Measurements from ENCODE around the gene MPEG1. TPM values are rescaled to one million over a fixed set of nuclear protein-coding genes. Genes with fewer than 3 reads are reported as not detected.

MPEG1 gene
- total and polyA plus RNA-seq, 5 experiments from 2014 or later = 0.30 to 5.9 (median 3.1) TPM; not detected in 1

DNA sequence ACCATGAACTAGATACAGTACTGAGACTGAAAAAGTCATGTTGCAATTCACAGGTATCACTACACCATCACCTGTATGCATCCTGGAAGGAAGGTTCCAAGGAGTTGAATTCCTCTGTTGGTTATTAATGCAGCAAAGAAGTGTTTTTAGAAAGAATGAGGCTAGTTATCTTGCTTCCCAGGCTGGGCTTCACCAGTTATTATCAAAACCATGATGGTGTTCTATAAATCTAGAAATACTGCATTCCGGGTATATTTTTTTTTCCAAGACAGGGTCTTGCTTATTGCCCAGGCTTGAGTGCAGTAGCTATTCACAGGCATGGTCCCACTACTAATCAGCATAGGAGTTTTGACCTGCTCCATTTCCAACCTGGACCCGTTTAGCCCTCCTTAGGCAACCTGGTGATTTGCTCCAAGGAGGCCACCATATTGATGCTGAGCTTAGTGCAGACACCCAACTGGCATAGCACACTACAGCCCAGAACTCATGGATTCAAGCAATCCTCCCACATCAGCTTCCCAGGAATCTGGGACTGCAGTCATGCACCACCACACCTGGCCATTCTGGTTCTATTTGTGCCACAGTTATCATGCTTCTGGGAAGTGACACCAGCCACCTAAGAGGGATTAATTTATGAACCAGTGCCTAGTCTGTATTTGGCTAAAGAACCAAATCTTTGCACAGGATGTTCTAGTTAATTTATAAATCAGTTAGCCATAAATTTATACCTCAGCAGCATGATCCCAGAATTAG lies 1.6 kb upstream of the MPEG1 start:
- H3K4me3 Mint-ChIP-seq = no peak overlapping the region
- H3K4me1 Mint-ChIP-seq = peaks cover 0 to 53% (median 3%) of the 10 kb centered on the region in 4 donors
- H3K27me3 Mint-ChIP-seq = peaks cover 0 to 5% (median 0%) of the 10 kb centered on the region in 5 donors
- H3K36me3 Mint-ChIP-seq = no peaks in the 10 kb centered on the region
- peak overlapping the region in 1 of 10 donors; percentile 9 for H3K27ac Mint-ChIP-seq
- DNase-seq (no peak), ATAC-seq (no peak)
- POLR2A ChIA-PET = no interaction called here
- no peaks in the 10 kb centered on the region for H3K9me3 Mint-ChIP-seq

DNA sequence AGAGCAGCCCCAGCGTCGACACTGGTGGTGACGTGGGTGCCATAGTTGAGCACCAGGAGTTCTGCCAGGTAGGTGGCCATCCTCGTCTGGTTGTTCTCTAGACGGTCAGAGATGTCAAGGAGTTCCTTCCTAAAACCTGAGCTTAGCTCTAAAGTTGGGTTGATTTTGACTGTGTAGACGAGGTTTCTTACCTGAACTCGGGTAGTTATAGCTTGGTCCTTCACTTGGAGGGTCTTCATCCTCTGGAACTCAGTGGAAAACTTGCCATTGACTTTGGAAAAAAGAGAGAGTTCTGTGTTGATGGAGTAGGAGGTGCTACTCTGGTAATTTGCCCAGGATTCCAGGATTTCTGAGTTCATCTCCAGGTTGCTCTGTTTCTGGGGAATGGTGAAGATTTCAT lies 505 bp downstream of the MPEG1 start:
- peak overlapping the region in 1 of 10 donors; percentile 88 for H3K4me3 Mint-ChIP-seq
- DNase-seq = no peak
- H3K27ac Mint-ChIP-seq = peak overlapping the region in 3 of 10 donors; percentile 60 to 86 (median 60)
- peaks cover 0 to 4% (median 0%) of the 10 kb centered on the region in 5 donors for H3K27me3 Mint-ChIP-seq
- no peak for ATAC-seq
- POLR2A ChIA-PET = interaction anchor here (1.0 kb wide), 1 partner anchor 68 kb away, joined by 3 read pairs; no protein-coding TSS in a partner anchor
- no peaks in the 10 kb centered on the region for H3K36me3 Mint-ChIP-seq
- no peaks in the 10 kb centered on the region for H3K9me3 Mint-ChIP-seq
- H3K4me1 Mint-ChIP-seq = peaks cover 7 to 53% (median 17%) of the 10 kb centered on the region in 4 donors

DNA sequence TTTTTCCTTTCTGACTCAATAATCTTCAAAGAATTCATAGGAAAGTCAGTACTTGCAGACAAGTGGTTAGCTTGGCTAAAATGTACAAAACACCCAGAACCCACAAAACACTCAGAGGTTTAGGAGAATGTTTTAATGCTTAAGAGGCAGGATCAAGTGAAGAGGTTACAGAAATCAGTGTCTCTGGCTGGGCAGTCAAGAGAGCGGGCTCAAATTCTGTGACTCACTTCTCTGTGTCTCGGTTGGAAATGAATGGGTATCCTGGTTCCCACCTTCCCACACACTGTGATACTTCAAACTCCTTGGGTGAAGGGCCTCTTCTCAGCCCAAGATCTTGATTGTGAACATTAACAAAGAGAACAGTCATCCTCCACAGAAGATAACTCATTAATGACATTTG lies 3.8 kb downstream of the MPEG1 start:
- POLR2A ChIA-PET = interaction anchor here (0.7 to 1.4 kb wide), 2 partner anchors 37 to 523 kb away, joined by 3 read pairs; partner anchors contain the start of gene DTX4

DNA sequence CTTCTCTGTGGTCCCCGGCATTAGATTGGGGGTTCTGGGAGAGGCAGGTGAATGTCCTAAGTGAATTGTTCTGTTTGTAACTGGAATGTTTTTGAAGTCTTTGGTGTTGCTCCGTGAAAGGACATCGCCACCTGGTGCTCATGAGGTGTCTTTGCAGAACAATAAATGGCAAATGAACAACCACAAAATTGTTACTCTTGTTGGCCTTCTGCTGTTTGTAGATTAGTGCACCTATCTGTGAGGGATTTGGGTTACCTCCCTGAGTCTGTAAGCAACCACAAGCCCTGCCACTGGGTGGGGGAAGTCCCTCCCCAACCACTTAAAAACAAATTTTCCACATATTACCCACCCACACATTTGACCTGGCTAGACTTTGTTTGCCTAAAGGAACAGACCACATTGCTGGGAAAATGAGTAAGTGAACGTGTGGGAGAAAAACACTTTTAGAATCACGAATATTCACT lies 4.7 kb downstream of the MPEG1 start:
- DNase-seq = peak in 8 of 10 donors; percentile 3 to 52 (median 35)
- Mint-ChIP-seq H3K36me3 (no peaks in the 10 kb centered on the region), H3K27me3 (no peaks in the 10 kb centered on the region), H3K27ac (peak overlapping the region in 8 of 10 donors; percentile 24 to 91 (median 72)), H3K4me1 (peaks cover 12 to 49% (median 20%) of the 10 kb centered on the region in 4 donors), H3K9me3 (no peaks in the 10 kb centered on the region), H3K4me3 (peak overlapping the region; percentile 13 to 88 (median 66))
- peak; percentile 75 to 79 for ATAC-seq
- POLR2A ChIA-PET = interaction anchor here (1.4 kb wide), 1 partner anchor 36 kb away, joined by 3 read pairs; the partner anchor contains the start of gene DTX4

More for the DNA sequence above, 3.8 kb downstream of the MPEG1 start:
- H3K4me3 Mint-ChIP-seq = peak overlapping the region in 1 of 10 donors; percentile 88
- peaks cover 12 to 56% (median 20%) of the 10 kb centered on the region in 4 donors for H3K4me1 Mint-ChIP-seq
- no peak for DNase-seq
- H3K27ac Mint-ChIP-seq = peak overlapping the region in 3 of 10 donors; percentile 18 to 86 (median 81)
- no peaks in the 10 kb centered on the region for H3K36me3 Mint-ChIP-seq
- no peaks in the 10 kb centered on the region for H3K9me3 Mint-ChIP-seq
- no peak for ATAC-seq
- no peaks in the 10 kb centered on the region for H3K27me3 Mint-ChIP-seq

DNA sequence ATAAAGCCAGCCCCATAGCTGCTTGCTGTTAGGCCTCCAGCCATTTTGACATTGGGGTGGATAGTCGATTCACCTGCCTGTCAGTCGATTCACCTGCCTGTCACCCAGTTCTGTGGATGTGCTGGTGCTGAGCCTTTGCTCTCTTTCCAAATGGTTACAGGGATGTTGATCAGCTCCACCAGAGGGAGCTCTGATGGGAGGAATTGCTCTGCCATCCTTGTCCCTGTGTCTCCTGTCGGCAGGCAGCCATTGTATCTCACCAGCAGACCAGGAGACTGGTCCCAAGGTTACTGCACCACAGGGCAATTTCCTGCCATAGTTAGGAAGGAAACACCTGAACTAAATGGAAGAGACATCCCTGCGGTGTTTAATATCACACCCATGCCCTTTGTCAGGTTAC lies 6.1 kb downstream of the MPEG1 start:
- ATAC-seq = no peak
- Mint-ChIP-seq H3K36me3 (no peaks in the 10 kb centered on the region), H3K27ac (peak overlapping the region in 4 of 10 donors; percentile 7 to 91 (median 18)), H3K9me3 (no peaks in the 10 kb centered on the region), H3K4me1 (peaks cover 12 to 48% (median 20%) of the 10 kb centered on the region in 4 donors), H3K27me3 (peaks cover 0 to 2% (median 0%) of the 10 kb centered on the region in 5 donors), H3K4me3 (peak overlapping the region in 3 of 10 donors; percentile 35 to 66 (median 55))
- DNase-seq = no peak
- POLR2A ChIA-PET = no interaction called here

DNA sequence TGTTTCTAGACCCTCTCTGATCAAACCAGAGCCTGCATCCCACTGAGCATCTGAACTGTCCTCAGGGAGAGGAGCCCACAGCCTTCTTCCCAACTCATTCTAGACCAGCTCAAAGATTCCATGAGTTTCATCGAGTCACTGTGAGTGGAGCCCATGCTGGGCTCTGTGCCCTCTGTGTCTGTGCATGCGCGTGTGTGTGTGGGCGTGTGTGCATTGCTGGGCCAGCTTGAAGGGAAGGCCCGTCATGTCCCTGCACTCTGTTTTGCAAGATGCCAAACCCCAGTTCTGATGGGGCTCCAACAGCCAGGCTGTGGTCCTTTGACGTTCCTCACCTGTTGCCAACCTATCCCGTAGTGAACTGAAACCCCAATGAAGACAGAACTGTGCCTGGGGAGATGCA lies 7.1 kb downstream of the MPEG1 start:
- H3K36me3 Mint-ChIP-seq = no peaks in the 10 kb centered on the region
- no peak overlapping the region for H3K27ac Mint-ChIP-seq
- POLR2A ChIA-PET = no interaction called here
- peaks cover 12 to 53% (median 20%) of the 10 kb centered on the region in 4 donors for H3K4me1 Mint-ChIP-seq
- DNase-seq (no peak), ATAC-seq (no peak)
- no peaks in the 10 kb centered on the region for H3K9me3 Mint-ChIP-seq
- no peak overlapping the region for H3K4me3 Mint-ChIP-seq
- H3K27me3 Mint-ChIP-seq = peaks cover 0 to 2% (median 0%) of the 10 kb centered on the region in 5 donors

DNA sequence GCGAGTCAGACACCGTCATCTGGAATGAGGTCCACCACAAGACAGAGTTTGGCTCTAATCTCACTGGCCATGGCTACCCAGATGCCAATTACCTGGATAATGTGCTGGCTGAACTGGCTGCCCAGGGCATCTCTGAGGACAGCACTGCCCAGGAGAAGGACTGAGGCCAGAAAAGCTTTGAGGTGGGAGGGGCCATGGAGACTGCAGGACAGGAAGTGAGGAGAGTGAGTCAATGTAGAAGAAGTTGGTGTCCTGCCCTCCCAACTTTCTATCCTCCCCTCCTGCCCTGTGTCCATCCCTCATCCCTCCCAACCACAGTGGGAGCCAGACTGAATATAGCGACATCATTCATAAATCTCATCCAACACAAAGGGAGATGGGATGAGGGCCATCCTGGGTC lies 8.0 kb downstream of the MPEG1 start:
- Mint-ChIP-seq H3K27me3 (peaks cover 0 to 2% (median 0%) of the 10 kb centered on the region in 5 donors), H3K27ac (no peak overlapping the region), H3K4me3 (no peak overlapping the region), H3K36me3 (no peaks in the 10 kb centered on the region), H3K4me1 (peaks cover 12 to 61% (median 23%) of the 10 kb centered on the region in 4 donors), H3K9me3 (no peaks in the 10 kb centered on the region)
- ATAC-seq (no peak), DNase-seq (no peak)
- POLR2A ChIA-PET = no interaction called here

DNA sequence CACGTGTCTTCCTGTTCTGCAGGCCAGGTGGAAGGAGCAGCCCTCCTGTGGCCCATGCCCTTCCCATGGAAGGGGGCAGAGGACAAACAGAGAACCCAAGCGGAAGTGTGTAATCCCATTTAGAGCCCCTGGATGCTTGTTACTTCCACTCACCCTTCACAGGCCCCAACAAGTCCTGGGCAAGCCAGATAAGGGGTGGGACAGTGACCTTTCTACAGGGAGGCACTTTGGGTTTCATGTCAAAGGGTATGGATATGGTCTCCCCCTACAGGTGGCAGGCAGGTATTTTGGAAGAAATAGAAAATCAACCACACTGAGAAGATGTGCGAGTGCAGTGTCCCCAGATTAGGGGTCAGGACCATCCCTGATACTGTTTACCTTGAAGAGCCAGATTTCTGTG lies 11.4 kb downstream of the MPEG1 start:
- no peaks in the 10 kb centered on the region for H3K9me3 Mint-ChIP-seq
- H3K4me1 Mint-ChIP-seq = peaks cover 0 to 53% (median 4%) of the 10 kb centered on the region in 4 donors
- H3K36me3 Mint-ChIP-seq = peaks cover 0 to 2% (median 0%) of the 10 kb centered on the region in 3 donors
- no peak overlapping the region for H3K4me3 Mint-ChIP-seq
- POLR2A ChIA-PET = no interaction called here
- peak overlapping the region in 1 of 10 donors; percentile 25 for H3K27ac Mint-ChIP-seq
- peaks cover 0 to 2% (median 0%) of the 10 kb centered on the region in 5 donors for H3K27me3 Mint-ChIP-seq
- DNase-seq (no peak), ATAC-seq (no peak)

DNA sequence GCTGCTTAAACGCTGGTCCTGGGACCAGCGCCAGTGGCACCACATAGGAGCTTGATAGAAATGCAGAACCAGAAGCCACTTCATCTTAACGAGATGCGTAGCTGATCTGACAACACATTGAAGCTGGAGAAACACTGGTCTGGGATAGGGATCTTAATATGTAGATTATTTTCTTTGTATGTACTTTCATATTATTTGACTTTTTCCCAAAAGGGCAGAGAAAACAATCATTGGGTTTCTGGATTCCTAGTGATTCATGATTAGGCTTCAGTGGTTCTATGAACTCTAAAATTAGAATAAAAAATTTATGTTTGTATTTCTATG lies 12.3 kb downstream of the MPEG1 start:
- Mint-ChIP-seq H3K36me3 (peaks cover 0 to 7% (median 1%) of the 10 kb centered on the region in 3 donors), H3K27ac (peak overlapping the region in 1 of 10 donors; percentile 23), H3K9me3 (no peaks in the 10 kb centered on the region), H3K4me3 (no peak overlapping the region), H3K27me3 (peaks cover 0 to 2% (median 0%) of the 10 kb centered on the region in 5 donors), H3K4me1 (peaks cover 0 to 54% (median 7%) of the 10 kb centered on the region in 4 donors)
- POLR2A ChIA-PET = no interaction called here
- no peak for ATAC-seq
- no peak for DNase-seq

DNA sequence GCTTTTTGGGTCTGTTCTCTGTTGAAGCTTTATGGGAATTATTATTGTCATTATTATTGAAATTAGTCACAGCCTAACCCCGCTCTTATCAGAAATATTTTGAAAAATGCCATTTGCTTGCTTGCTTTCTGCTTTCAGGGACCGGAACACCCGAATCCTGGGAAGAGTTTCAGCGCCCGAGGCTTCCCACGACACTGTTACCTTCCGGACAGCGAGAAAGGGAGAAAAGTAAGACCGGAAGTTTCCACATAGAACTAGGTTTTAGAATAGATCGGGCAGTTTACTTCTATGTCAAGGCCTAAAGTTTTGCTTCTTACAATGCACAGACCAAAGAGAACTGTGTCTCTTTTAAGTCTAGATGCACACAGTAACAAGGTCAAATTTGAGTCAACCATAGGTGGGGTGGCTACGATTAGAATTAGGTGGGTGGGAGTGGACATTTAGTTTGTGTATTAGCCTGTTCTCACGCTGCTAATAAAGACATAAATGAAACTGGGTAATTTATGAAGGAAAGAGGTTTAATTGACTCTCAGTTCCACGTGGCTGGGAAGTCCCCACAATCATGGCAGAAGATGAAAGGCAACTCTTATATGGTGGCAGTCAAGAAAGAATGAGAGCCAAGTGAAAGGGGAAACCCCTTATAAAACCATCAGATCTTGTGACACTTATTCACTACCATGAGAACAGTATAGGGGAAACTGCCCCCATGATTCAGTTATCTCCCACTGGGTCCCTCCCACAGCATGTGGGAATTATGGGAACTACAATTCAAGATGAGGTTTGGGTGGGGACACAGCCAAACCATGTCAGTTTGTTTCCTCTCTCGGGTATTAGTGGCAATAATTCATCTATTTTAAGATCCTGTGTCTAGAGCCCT lies 12.9 kb downstream of the MPEG1 start:
- DNase-seq = no peak
- POLR2A ChIA-PET = no interaction called here
- H3K36me3 Mint-ChIP-seq = peaks cover 0 to 9% (median 3%) of the 10 kb centered on the region in 3 donors
- H3K27ac Mint-ChIP-seq = peak overlapping the region in 1 of 10 donors; percentile 23
- peak in 1 of 2 donors; percentile 33 for ATAC-seq
- no peaks in the 10 kb centered on the region for H3K9me3 Mint-ChIP-seq
- peaks cover 0 to 52% (median 7%) of the 10 kb centered on the region in 4 donors for H3K4me1 Mint-ChIP-seq
- H3K4me3 Mint-ChIP-seq = no peak overlapping the region
- H3K27me3 Mint-ChIP-seq = peaks cover 0 to 2% (median 0%) of the 10 kb centered on the region in 5 donors

DNA sequence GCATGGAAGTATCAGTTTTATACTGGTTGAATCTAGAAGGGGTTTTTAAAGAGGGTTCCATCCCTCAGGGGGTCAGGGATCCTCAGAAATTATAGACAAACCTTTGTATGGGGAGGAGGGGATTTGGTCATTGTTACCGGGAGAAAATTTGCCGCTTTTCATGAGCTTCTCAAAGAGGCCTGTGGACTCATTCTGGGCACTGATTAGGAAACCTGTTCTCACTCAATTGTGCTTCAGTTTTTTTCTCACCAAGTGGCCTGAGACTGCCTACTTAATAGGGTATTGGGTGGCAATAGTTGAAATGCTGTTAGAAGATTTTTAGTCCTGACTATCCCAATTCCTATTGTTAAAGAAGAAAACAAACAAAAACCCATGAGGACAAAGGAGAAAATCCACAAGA lies 14.0 kb downstream of the MPEG1 start:
- no peak overlapping the region for H3K4me3 Mint-ChIP-seq
- H3K36me3 Mint-ChIP-seq = peaks cover 0 to 9% (median 3%) of the 10 kb centered on the region in 3 donors
- peaks cover 0 to 48% (median 7%) of the 10 kb centered on the region in 4 donors for H3K4me1 Mint-ChIP-seq
- POLR2A ChIA-PET = no interaction called here
- ATAC-seq (no peak), DNase-seq (no peak)
- H3K27me3 Mint-ChIP-seq = peaks cover 0 to 2% (median 0%) of the 10 kb centered on the region in 5 donors
- H3K9me3 Mint-ChIP-seq = no peaks in the 10 kb centered on the region
- no peak overlapping the region for H3K27ac Mint-ChIP-seq

DNA sequence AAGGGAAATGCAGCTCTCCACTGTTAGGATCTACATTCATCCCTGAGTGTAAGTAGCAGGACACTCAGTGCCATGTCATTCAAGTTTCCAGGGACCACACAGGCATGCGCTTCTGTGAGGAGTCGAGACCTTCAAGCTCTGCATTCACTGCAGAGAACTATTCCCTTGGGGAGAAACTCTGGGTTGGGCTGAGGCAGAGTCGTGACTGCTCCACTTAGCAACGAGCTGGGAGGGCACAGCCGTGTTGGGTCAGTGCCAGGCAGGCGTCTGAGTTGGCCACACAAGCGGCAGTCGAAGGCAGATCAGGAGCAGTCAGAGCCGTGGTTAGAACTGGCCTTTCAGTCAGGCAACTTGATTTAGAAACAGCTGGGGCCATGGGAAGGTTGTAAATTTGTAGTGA lies 14.7 kb downstream of the MPEG1 start:
- Mint-ChIP-seq H3K27ac (no peak overlapping the region), H3K27me3 (peaks cover 0 to 2% (median 0%) of the 10 kb centered on the region in 5 donors), H3K9me3 (no peaks in the 10 kb centered on the region), H3K4me1 (peaks cover 0 to 48% (median 7%) of the 10 kb centered on the region in 4 donors), H3K36me3 (peaks cover 0 to 9% (median 3%) of the 10 kb centered on the region in 3 donors), H3K4me3 (no peak overlapping the region)
- POLR2A ChIA-PET = no interaction called here
- ATAC-seq = no peak
- DNase-seq = no peak

Measured in naive thymus-derived CD8-positive, alpha-beta T cell (primary cell).